IPS DF 4.7 (cell line): ENCODE results near the gene ATRNL1.

Experiments
- DNase-seq: peaks from one replicate; pipeline ENCODE4 v3.0.0-alpha.2; 2013; ENCODE audit warnings: low spot score; ENCODE audit errors: extremely low read depth

Gene ATRNL1

DNA sequence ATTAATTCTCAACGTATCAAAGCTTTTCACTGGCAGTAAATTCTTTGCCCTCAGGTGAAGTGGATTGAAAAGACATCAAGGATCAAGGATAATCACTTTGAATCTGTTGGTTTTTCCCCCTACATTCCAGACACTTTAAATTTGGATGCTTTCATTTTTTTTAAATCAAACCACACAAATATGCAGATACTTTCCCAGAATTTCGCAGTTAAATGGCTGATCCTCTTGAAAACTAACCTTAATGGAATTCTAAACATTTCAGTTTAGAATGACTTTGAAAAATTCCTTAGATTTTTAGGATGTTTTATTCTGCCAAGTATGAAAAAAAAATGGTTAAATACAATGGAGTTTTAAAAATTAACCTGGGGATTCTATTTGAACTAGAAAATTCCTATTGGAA, 853.9 kb downstream of the ATRNL1 start:
- no peak for DNase-seq

DNA sequence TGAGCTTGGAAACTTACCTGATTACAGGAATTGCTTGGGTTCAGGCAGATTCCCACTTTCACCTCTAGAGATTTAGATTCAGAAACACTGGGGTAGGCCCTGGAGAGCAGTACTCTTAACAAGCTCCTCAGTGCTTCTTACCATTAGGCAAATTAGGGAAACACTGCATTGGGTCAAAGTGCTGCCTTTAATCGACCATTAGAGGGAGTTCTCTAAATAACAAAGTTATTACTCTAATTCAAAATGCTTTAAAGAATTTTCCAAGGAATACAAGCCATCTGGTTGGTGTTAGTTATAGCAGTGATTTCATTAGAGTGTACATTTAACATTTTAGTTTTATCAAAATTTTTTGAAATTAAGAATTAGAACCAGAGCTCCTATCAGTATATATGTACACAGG, 855.3 kb downstream of the ATRNL1 start:
- DNase-seq, result no peak

DNA sequence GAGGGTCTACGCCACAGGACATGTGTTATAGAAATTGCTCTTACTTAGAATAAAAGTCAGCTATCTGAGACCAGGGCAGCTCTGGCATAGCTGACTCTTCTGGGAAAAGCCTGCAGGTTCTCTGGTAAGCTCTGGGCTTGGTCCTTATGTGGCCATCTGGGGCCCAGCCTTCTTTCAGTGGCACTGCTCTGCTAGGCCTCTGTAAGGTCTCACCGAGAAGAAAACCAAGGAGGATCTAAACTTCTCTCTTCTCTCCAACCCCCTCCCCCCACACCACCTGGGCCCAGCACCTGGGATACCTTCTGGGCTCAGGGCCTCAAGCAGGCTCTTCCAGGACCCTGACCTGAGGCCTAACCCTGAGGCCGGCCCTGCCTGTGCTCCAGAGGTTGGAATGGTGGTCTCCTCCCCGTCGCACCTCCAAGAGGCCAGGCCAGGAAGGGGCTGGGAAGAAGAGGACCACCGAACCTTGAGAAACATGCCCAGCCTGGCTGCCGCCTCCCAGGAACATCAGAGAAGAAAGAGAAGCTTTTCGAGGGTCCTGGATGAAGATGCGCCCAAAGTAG, 856.2 kb downstream of the ATRNL1 start:
- DNase-seq, result no peak

DNA sequence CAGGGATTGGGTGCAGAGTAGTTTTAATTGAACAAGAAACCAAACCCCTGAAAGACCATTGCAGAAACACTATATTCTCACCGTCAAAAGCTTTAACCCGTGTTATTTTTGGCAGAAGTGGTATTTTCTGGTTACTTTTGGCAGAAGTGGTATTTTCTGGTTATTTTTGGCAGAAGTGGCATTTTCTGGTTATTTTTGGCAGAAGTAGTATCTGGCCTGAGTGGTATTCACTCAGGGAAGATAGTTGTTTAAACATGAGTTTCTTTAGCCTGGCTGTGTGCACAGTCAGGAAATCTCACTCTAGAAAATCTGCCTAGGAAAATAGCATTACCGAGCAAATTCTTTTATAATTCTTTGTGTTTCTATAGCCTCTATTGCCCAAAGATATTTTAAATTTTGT, 857.2 kb downstream of the ATRNL1 start:
- no peak for DNase-seq

DNA sequence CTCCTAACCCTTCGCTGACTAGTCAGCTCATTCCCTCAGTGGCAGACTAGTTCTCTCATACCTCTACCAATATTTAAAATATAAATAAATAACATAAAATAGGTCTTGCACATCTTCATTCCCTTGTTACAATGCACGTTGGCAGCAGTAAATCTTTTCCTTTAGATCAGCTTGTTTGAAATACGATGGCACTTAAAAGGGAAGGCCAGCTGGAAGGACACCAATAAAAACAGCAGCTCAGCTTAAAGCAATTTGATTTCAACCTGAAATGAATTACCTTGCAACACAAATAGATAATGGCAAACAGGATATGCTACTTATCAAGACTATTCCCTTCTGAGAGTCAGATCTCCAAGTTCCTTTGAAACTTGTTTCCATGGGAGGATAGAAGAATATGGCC, 858.1 kb downstream of the ATRNL1 start:
- no peak for DNase-seq

DNA sequence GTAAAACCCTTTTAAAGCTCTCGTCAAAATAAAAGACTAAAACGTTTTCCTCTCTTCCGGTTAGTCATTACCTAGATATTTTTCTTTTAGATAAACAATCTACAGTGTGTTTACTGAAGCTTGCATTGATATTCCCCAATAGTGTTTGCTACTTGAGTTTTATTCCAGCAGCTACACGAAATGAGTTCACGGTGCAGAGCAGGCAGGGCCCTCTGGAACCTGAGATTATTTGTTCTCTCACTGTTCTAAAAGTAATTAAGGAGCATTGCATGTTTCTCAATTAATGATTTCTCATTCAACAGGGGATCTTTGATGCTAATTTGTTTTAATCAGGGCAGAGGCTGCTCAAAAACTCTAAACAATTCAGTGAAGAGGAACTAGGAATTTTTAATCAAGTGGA, 860.1 kb downstream of the ATRNL1 start:
- no peak for DNase-seq

DNA sequence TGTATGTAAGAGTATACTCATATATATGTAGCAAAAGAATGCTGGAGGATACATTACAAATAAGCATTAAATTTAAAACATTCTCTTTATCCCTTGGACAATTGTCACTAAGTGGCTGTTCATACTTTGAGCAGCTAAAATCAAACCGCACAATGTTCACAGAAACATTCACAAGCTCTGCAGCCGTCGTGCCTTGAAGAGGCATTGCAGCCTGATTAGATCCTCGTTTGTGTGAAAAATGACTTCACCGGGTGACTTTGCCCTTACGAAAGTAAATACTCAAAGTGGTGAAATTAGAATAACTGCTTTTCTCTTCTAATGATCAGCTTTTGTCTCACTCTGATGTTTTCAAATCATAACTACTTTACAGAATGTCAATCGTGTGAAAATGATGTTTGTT, 860.8 kb downstream of the ATRNL1 start:
- no peak for DNase-seq

DNA sequence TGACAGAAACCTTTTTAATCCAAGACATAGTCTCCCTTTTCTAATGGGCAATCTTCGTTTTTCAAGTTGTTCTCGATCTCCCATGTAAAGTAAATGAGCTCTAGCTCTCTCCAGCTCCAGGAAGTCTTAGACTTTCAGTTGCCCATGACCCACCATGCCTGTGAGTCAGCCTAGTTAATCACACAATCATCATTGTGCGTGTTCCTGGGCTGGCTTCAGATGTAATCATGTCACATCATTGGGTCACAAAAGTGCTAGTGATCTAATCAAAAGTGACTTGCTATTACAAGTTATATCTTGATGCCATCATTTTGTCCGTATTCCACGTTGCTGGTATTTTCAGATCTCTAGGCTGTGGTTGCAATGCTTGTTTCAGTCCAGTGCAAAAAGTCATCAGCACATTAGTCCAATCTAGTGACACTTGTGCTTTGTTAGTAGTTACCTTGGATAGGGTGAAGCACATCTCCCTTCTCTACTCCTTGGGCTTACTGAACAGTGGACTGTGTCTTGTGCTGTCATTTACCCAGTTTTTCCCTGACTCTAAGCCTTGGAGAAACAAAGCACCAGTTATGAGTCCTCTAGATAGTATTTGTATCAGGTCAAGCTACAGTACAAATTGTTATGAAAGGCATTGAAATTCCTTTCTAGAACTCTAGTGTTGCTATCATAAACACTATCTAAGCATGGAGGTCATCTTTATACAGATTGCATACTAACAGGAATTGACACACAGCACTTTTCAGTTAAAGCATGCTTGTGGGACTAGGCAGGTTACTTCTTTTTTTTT, 863.3 kb downstream of the ATRNL1 start:
- DNase-seq, result no peak

DNA sequence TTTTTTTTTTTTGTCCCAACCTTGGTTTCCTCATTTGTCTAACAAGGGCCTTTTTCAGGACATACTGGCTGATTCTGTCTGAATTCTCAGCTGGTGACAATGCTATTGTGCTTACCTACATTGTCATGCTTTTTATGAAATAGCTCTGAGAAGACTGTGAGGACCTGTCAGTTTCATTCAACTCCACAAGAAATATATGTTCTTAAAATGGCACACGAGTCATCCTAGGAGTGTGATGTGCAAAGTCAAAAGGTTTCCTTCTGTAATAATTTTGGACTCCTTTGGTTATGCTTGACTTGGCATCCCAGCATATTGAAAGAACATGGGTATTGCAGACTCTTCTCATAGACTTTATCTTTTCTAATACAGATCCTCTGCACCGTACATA, 863.8 kb downstream of the ATRNL1 start:
- no peak for DNase-seq

DNA sequence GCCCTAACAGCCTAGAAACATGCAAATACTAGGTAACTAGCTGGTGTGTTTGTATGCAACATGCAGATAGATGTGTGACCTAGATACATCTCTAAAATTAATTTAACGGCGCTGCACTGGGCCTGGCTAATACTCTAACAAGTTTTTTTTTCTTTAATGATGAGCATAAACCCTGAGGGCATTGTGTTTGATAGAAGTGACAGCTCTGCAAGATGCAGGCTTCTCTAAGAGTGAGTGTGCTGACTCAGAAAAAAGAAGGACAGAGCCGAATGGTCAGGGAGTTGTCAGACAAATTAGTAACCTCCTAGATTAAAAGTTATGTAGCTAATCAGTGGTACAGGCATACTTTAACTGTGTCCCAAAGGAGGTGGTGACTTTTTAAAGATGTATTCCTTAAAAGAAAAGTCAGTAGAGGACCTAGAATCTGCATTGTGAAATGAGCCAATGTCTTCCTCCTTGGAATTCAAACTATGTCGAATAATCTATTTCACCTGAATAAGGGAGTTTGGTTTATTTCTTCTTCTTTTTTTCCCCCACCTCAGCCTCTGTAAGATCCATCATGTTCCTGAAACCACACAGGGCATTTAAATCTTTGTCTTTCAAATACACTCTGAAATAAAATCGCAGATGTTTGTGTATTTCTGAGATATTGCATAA, 864.7 kb downstream of the ATRNL1 start:
- DNase-seq, result no peak

DNA sequence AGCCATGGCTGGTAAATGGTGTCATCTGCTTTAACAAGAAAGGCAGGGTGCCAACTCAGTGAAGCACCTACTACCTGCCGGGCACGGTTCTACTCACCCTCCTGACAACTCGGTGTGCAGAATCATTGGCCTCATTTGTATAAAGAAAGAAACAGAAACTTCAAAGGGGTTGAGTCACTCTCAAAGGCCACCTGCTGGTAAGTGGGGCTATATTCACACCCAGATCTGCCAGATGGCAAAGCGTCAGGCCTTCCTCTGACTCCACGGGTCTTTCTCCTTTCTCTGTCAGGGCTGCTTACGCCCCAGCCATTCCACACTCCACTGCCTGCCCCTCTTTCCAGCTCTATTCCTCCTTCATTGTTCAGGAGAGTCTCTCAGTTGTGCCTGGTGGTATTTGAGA, 870.7 kb downstream of the ATRNL1 start:
- no peak for DNase-seq

DNA sequence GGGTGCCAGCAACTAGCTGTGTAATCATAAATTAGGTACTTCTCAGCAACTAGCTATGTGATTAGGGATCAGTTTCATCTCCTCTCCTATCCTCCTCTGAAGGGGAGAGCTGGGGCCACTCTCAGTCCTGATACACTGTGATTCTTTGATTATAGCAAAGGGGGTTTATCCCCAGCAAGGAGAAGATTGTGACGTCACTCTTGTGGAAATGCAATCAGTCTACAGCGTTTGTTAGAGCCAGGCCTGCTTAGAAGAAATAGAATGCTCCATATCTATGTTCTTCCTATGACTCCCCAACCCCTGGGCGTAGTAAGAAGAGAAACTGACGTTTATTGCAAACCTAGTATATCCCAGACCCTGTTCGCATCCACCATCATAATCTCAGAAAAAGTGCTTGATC, 871.7 kb downstream of the ATRNL1 start:
- no peak for DNase-seq

DNA sequence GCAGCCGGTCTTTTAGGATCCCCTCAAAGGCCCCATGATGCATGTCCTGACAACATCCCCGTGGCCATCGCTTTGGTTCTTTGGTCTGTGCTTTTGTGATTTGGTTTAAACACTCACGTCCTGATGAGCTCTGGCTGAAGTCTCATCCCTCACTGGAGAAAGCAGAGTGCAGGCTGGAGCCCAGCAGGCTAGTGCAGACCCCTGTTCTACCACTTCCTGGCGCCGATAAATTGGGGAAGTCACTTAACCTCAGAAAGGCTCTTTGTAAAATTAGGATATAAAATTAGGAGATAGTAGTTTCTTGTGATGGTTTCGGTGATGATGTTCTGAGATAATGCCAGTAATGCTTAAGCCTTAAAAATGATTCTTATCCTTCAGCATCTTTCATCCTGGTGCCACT, 872.2 kb downstream of the ATRNL1 start:
- DNase-seq, result no peak

DNA sequence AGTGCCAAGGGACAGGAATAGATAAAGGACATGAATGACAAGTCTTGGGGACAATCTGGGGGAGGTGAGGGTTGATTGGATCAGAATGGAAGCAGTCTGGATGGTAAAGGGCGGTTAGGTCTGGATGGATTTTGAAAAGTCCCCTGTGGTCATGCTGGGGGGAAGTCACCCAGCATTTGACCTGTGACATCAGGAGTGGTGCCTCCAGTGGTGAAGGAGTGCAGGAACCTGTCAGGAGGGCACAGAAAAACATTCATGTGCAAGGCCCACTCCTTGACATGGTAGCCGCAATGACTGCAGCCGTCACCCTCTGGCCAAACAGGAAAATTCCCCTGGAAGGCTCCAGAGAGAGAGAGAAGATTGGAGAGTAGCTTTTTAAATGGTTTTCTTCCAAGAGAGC, 875.1 kb downstream of the ATRNL1 start:
- DNase-seq, result no peak

DNA sequence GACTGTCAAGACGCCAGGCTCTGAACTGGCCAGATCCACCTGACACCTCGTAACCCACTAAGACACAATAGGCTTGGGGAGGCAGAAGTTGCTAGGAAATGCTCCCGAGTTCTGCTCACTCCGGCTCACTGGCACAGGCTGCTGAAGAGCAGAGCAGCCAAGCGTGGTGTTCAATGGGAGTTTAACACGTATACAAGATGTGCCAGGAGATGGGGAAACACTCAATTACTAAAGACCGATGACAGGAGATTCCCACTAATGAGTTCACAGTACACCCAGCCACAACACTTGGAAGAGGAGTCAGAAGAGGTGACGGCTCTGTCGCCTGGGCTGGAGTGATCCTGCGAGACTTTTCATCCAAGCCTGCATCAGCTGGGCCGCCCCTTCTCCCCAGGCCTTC, 876.4 kb downstream of the ATRNL1 start:
- DNase-seq, result no peak

DNA sequence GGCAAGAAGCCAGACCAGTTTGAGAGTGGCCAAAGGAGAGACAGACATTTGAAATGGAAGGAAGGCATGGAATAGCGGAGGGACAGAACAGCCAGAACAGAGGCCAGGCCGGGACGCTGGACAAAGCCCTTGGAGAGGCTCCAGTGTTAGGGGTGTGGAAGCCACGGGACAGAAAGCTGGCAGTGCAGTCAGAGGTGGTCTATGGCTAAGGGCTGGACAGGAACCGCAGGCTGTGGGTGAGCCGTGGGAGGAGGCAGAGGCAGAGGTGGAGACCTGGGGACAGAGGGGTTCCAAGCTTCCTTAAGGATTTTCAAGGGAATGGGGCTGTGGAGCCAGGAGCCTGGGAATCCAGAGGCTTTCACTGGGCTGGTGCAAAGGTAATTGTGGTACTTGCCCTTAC, 878.8 kb downstream of the ATRNL1 start:
- DNase-seq, result no peak

DNA sequence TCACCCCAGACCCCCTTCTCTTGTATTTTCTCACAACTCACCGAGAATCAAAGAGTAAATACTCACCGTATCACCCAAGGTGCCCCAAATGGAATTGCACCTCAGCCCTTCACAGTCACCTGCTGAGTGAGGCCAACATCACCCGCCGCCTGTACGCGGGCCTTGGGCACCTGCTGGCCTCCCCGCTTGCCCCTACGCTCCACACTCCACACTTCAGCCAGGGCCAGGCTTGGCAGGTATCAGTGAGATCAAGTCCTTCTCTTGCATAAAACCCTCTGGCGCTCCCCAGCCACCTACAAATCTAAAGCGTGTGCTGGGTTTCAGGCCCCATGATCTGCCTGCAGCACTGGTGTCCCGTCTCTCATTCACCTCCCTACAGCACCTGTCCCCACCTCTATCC, 879.3 kb downstream of the ATRNL1 start:
- DNase-seq, result no peak

DNA sequence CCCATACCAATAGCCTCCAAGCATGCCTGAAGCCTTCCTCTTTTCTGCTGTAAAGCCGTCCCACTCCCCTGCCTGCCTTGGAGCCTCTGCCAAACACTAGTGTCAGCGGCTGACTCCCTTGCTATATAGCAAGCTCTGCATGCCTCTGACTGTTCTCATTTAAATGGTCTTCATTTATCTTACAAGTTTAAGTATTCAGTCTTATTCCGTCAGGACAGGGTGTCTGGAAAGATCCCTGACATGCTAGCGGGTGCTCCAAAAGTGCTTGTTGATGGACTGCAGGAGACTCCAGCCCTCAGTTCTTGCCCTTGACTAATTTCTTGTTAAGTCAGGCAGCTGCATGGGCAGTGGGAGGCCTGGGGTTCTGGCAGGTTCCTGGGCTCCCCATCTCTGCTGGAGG, 881.2 kb downstream of the ATRNL1 start:
- DNase-seq, result no peak

DNA sequence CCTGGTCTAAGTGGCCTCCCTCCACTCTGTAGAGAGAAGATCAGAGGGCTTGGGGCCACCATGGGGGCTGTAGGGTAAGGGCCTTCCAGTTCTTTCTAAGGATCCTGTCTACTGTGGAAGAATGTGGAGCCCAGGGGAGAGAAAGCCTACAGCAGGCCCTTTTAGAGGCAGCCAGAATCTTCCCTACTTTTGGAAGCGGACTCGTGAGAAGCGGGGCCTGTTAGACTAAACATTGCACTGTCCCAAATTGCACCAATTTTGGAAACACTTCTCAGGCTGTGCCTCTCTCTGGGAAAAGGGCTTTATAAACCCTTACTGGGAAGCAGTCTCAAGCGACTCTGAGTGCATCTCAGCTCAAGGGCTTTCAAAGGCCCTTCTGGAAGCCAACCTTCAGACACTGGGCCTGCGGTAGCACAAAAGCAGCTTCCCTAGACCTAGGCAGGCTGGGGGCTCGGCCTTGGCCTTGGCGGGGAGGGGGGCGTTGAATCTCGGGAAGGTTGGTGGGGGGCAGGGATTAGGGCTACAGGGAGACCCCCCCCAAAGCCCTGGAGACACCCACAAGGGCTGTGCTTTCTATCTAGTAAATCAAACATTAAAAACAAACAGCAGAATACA, 881.8 kb downstream of the ATRNL1 start:
- DNase-seq, result no peak

DNA sequence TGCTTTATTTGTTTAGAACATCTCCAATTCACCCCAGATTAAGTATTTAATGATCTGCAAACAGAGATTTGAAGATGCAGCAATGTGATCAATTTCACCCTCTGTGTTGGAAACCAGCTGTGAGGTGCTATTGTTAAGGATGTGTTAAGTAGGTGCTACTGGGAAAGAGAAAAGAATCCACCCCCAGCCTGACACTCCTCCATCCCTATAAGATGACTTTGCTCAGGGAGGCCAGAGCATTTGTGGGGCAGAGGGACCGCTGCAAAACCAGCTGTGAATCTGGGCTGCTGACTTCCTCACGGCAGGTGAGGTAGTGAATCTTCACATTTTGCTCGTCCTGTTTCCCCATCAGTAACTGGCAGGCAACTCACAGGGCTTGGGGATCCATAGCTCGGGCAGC, 882.3 kb downstream of the ATRNL1 start:
- no peak for DNase-seq

DNA sequence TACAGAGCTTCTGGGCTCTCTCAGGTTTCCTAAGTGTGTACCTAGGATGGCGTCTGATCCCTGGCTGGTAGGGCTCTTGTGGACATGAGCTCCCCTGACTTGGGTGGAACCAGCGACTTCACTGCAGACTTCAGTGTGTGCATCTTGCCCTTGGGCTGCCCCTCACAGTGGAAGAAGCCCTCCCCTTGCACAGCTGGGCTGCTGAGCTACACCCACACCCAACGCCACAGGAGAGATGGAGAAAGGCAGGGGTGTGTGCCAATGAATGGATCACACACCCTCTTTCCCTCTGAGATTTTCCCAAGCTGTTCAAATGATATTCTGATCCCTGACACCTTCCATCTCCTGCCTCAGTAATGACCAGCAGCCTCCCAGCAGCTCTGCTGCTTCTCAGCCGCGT, 883.2 kb downstream of the ATRNL1 start:
- no peak for DNase-seq

DNA sequence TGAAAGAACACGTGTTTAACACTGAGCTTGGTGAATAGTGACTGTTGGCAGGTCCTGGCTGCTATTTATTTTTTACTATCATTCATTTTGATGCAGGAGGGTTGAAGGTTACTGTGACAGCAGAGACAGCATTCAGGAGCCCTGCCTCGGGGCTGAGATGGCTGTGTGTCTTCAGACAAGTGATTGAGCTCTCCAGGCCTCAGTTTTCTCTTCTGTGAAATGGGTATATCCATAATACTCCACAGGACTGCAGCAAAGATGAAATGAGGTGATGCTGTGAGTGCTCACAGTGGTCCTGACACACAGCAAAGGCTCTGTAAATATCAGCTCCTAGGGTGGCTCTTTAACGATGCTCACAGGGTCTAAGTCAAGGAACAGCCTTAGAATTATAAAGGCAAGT, 884.7 kb downstream of the ATRNL1 start:
- no peak for DNase-seq

DNA sequence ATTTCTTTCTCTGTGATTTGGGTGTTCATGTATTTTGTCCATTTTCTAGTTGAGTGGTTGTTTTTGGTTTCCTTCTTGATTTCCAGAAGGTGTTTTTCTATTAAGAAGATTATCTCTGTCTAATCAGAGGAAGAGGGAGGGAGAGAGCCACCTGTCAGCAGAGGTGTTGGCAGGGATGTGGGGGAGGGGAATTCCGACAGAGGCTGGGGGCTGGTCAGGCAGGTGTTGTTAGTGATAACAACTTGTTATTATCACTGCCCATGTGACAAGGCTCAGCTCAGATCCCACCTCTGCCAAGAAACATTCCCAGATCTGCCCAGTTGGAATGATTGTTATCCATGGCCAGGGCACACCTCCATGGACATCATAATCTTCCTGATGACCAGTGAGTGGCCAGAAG, 886.4 kb downstream of the ATRNL1 start:
- DNase-seq, result no peak
